Left ventricle myocardium inferior (tissue), 1 donor: ENCODE data around the gene KMO. TPM values are rescaled to one million over a fixed set of nuclear protein-coding genes. Genes with fewer than 3 reads are reported as not detected.

Experiments
- DNase-seq: peaks from one replicate; pipeline ENCODE4 v3.0.0-alpha.2; 2020
- H3K27ac ChIP-seq: fragments of 200-600 bp; replicated peaks from 2 replicates; pipeline ENCODE4 v1.8.0; 2021
- H3K27me3 ChIP-seq: fragments of 200-600 bp; 2 replicates; pipeline ENCODE4 v1.8.0; 2021; ENCODE audit warnings: low read depth
- H3K36me3 ChIP-seq: fragments of 200-600 bp; 2 replicates; pipeline ENCODE4 v1.8.0; 2021
- H3K4me1 ChIP-seq: fragments of 200-600 bp; 2 replicates; pipeline ENCODE4 v1.8.0; 2021
- H3K4me3 ChIP-seq: fragments of 200-600 bp; 2 replicates; pipeline ENCODE4 v1.8.0; 2021; ENCODE audit warnings: mild to moderate bottlenecking, moderate library complexity
- H3K9me3 ChIP-seq: fragments of 200-600 bp; replicated peaks from 2 replicates; pipeline ENCODE4 v1.8.0; 2021
- CTCF ChIP-seq: fragments of 200-600 bp; IDR thresholded peaks from 2 replicates; pipeline ENCODE4 v1.8.0; 2021; ENCODE audit warnings: antibody characterized with exemption, mild to moderate bottlenecking, borderline replicate concordance
- intact Hi-C: fragments of 100-400 bp; cut with micrococcal nuclease; formaldehyde crosslinking; loops from one replicate; pipeline ENCODE4 v1.11.0; 2022
- total RNA-seq: library from RNA; stranded (reverse); fragmentation: NEBNext Ultra II Directional; extraction: Animal tissue kit (Norgen Biotek cat#: 25700); gene quantifications from one replicate; pipeline ENCODE4 v1.2.1, GENCODE V29; 2021
- donor health status: DM: no; HTN: yes; CAD: no; lungs with severe emphysema.

KMO gene
- total RNA-seq, 1 donor from 2014 or later = not detected

DNA sequence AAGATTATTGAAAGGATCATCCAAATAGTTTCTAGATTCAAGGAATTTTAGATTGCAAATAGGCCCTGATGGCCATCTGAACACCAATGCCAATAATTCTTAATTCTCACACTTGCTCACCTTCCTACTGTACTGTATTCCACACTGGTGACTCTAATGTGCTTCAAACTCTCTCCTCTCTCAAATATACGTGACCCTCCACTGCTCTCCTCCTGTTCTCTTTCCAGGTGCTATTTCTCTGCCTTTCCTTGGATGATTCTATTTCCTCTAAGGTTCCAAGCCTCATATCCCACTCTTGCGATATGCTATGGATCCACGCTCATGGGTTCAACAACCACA lies 28.6 kb downstream of the KMO start:
- TF ChIP-seq CTCF = no peak
- no peak overlapping the region for H3K4me3 ChIP-seq
- peaks cover 5% of the 10 kb centered on the region for H3K27me3 ChIP-seq
- no peak for DNase-seq
- no peaks in the 10 kb centered on the region for H3K4me1 ChIP-seq
- no peaks in the 10 kb centered on the region for H3K9me3 ChIP-seq
- no peak overlapping the region for H3K27ac ChIP-seq
- intact Hi-C loops = no loop called here
- H3K36me3 ChIP-seq = no peaks in the 10 kb centered on the region

DNA sequence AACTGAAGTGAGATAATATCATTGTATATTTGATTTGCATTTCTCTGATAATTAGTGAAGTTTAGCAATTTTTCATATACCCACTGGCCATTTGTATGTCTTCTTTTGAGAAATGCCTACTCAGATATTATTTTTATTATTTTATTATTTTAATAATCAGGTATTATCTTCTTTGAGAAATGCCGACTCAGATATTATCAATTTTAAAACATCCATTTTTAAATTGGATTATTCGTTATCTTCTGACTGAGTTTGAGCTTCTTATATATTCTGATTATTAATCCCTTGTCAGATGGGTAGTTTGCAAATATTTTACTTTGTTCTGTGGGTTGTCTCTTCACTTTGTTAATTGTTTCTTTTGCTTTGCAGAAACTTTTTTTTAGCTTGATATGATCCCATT lies 37.7 kb downstream of the KMO start:
- TF ChIP-seq CTCF = no peak
- Histone ChIP-seq H3K4me3 (no peak overlapping the region), H3K36me3 (no peaks in the 10 kb centered on the region), H3K27me3 (no peaks in the 10 kb centered on the region), H3K27ac (no peak overlapping the region), H3K9me3 (no peaks in the 10 kb centered on the region), H3K4me1 (no peaks in the 10 kb centered on the region)
- no peak for DNase-seq
- intact Hi-C loops = no loop called here

DNA sequence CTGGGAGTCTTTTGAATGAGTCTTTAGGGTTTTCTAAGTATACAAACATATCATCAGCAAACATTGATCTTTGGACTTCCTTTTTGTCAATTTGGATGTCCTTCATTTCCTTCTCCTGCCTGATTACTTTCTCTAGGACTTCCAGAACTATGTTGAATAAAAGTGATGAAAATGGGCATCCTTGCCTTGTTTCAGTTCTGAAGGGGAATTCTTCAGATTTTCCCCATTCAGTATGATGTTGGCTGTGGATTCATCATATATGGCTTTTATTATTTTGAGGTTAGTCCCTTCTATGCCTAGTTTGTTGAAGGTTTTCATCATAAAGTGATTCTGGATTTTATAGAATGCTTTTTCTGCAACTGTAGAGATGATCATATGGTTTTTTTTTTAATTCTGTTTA lies 42.0 kb downstream of the KMO start:
- Histone ChIP-seq H3K36me3 (no peaks in the 10 kb centered on the region), H3K27ac (no peak overlapping the region), H3K9me3 (peaks cover 13% of the 10 kb centered on the region), H3K4me1 (no peaks in the 10 kb centered on the region), H3K4me3 (no peak overlapping the region), H3K27me3 (no peaks in the 10 kb centered on the region)
- no peak for TF ChIP-seq CTCF
- intact Hi-C loops = no loop called here
- no peak for DNase-seq

- intact Hi-C loops = no loop called here
- Histone ChIP-seq H3K27me3 (no peaks in the 10 kb centered on the region), H3K4me1 (no peaks in the 10 kb centered on the region), H3K4me3 (no peak overlapping the region), H3K27ac (no peak overlapping the region), H3K9me3 (peaks cover 20% of the 10 kb centered on the region), H3K36me3 (no peaks in the 10 kb centered on the region)
- no peak for TF ChIP-seq CTCF
- DNase-seq = no peak
These were observed 47.3 kb downstream of the KMO start for GRCh38 chr1:241579434-241579833.

DNA sequence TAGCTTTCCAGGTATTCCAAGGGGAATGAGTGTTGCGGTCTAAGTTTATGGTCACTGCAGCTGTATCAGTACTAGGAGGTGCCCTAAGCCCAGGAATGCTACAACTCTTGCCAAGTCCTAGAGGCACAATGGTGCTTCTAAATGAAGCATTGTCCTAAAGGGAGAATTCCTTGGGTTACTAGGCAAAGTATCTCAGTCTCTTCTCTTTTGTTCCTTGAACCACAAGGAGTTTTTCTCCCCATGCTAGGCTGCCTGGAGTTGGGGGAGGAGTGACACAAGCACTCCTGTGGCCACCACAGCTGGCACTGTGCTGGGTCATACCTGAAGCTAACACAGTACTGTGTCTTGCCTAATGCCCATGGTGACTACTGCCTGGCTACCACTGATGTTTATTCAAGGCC lies 50.7 kb downstream of the KMO start:
- no peak for TF ChIP-seq CTCF
- Histone ChIP-seq H3K4me1 (no peaks in the 10 kb centered on the region), H3K9me3 (peaks cover 6% of the 10 kb centered on the region), H3K27me3 (no peaks in the 10 kb centered on the region), H3K36me3 (no peaks in the 10 kb centered on the region), H3K4me3 (no peak overlapping the region), H3K27ac (no peak overlapping the region)
- intact Hi-C loops = no loop called here
- DNase-seq = no peak
